ENCODE data around the gene DDX28. TPM values are rescaled to one million over a fixed set of nuclear protein-coding genes. Genes with fewer than 3 reads are reported as not detected.

DDX28 gene
- total and polyA plus RNA-seq, 2 experiments from 2014 or later, result 12.2 to 23.8 TPM

- TF ChIP-seq ZNF462 (CRISPR knock-in tag; IDR thresholded peaks at IDR 0.05), result no peak
- no peak for TF ChIP-seq JUNB (IDR thresholded peaks at IDR 0.05; ENCODE audit: unreplicated experiment)
- no peak for TF ChIP-seq NANOG (IDR thresholded peaks at IDR 0.05; ENCODE audit: borderline replicate concordance)
- TF ChIP-seq STAT1 (IDR thresholded peaks at IDR 0.05; ENCODE audit: unreplicated experiment), result no peak
- TF ChIP-seq POLR2AphosphoS5 (IDR thresholded peaks at IDR 0.05; ENCODE audit: low read depth), result no peak
- TF ChIP-seq EZH2 (IDR thresholded peaks at IDR 0.05; ENCODE audit: low read depth, unreplicated experiment), result no peak
- TF ChIP-seq ZNF331 (CRISPR knock-in tag; IDR thresholded peaks at IDR 0.05; ENCODE audit: low read depth), result no peak
- TF ChIP-seq ETS1 (IDR thresholded peaks at IDR 0.05), result no peak
- TF ChIP-seq CREB1 (CRISPR knock-in tag; IDR thresholded peaks at IDR 0.05; ENCODE audit: low read depth), result no peak
- no peak for TF ChIP-seq EZH2phosphoT487 (IDR thresholded peaks at IDR 0.05; ENCODE audit: unreplicated experiment)
Measured at GRCh38 chr16:67988675-67989074, 34.4 kb downstream of the DDX28 start (continued).

Measured in GM23338 (cell line).